Lower leg skin (tissue), 4 donors: ENCODE measurements around the gene CCL13. TPM values are rescaled to one million over a fixed set of nuclear protein-coding genes. Genes with fewer than 3 reads are reported as not detected.

Source experiments
- DNase-seq, 2 donors: peaks; one replicate each; pipeline ENCODE4 v3.0.0-alpha.2; 2019; ENCODE audit warnings: low spot score in 2 of 2
- H3K4me3 ChIP-seq: fragments of 200-600 bp; sonication (generic); 2 replicates; pipeline ENCODE4 v1.5.1; 2017; ENCODE audit warnings: mild to moderate bottlenecking, low read depth; ENCODE audit not compliant: poor library complexity, severe bottlenecking
- POLR2A ChIP-seq, 2 donors: fragments of 450-650 bp; IDR thresholded peaks; one replicate each; pipeline ENCODE4 v1.6.1; 2016 to 2017; ENCODE audit warnings: antibody characterized with exemption in 2 of 2, mild to moderate bottlenecking in 1 of 2, moderate library complexity in 1 of 2
- WGBS, 2 donors: methylation state at CpG; one replicate each; pipeline ENCODE4 v1.1.5; 2018; 5-methylcytosine and 5-hydroxymethylcytosine counted together
- intact Hi-C: fragments of 100-400 bp; cut with DNase I; formaldehyde crosslinking; loops from one replicate; pipeline ENCODE4 v1.15.0; 2023; ENCODE audit warnings: low total_unique reads
- total RNA-seq, 4 donors: library from RNA; depleted of rRNA; stranded (reverse); fragments of >200 nt; gene quantifications; one replicate each; pipeline ENCODE4 v1.1.0, GENCODE V29; 2016
- TF ChIP-seq, protein P1 (sequence below), 3 donors: fragments of 450-650 bp; IDR thresholded peaks; one replicate each; pipeline ENCODE4 v1.5.1; 2016; ENCODE audit warnings: antibody characterized with exemption in 3 of 3, mild to moderate bottlenecking in 3 of 3, moderate library complexity in 2 of 3

CCL13 gene
- total RNA-seq, 4 donors from 2014 or later: 1.9 to 4.4 (median 1.9) TPM; not detected in 1

GRCh38 chr17:34339138-34339770 lies 17.0 kb upstream of the CCL13 start:
- no peak overlapping the region for H3K4me3 ChIP-seq
- intact Hi-C loops: no loop called here
- WGBS, 2 donors: 66 to 77% methylated on average over 3 of the region's 3 CpGs
- no peak for TF ChIP-seq POLR2A (IDR thresholded peaks at IDR 0.05)
- TF ChIP-seq, protein P1, sequence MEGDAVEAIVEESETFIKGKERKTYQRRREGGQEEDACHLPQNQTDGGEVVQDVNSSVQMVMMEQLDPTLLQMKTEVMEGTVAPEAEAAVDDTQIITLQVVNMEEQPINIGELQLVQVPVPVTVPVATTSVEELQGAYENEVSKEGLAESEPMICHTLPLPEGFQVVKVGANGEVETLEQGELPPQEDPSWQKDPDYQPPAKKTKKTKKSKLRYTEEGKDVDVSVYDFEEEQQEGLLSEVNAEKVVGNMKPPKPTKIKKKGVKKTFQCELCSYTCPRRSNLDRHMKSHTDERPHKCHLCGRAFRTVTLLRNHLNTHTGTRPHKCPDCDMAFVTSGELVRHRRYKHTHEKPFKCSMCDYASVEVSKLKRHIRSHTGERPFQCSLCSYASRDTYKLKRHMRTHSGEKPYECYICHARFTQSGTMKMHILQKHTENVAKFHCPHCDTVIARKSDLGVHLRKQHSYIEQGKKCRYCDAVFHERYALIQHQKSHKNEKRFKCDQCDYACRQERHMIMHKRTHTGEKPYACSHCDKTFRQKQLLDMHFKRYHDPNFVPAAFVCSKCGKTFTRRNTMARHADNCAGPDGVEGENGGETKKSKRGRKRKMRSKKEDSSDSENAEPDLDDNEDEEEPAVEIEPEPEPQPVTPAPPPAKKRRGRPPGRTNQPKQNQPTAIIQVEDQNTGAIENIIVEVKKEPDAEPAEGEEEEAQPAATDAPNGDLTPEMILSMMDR (IDR thresholded peaks at IDR 0.05): no peak
- DNase-seq: no peak

GRCh38 chr17:34341916-34342315 lies 14.4 kb upstream of the CCL13 start:
- intact Hi-C loops: no loop called here
- TF ChIP-seq POLR2A (IDR thresholded peaks at IDR 0.05): no peak
- TF ChIP-seq, protein P1 (IDR thresholded peaks at IDR 0.05): no peak
- WGBS, 2 donors: 94 to 96% methylated on average over 2 of the region's 2 CpGs
- DNase-seq: no peak
- no peak overlapping the region for H3K4me3 ChIP-seq

DNA sequence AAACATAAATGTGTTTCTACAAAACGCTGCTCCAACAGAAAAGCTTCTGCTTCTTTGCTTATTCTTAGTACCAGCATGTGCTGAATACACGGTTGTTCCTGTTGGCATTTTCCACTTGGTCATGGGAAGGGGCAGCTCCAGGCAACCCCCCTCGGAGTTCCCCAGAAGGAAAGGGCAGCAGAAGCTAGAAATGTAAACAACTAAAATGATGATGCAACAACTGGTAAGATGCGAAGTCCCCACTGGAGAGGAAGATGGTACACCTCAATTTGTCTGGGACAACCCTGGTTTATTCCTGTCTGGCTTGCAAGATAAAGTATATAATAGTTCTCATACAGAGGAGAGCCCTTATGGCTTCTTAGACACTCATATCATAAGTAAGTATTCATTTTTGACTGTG lies 9.2 kb upstream of the CCL13 start:
- intact Hi-C loops: no loop called here
- TF ChIP-seq, protein P1 (IDR thresholded peaks at IDR 0.05): no peak
- no peak for TF ChIP-seq POLR2A (IDR thresholded peaks at IDR 0.05)
- DNase-seq: peak in 1 of 2 donors; percentile 66
- no peak overlapping the region for H3K4me3 ChIP-seq
- 75 to 82% methylated on average over 4 of the region's 4 CpGs for WGBS, 2 donors

- H3K4me3 ChIP-seq: no peak overlapping the region
- no peak for TF ChIP-seq POLR2A (IDR thresholded peaks at IDR 0.05)
- TF ChIP-seq, protein P1 (IDR thresholded peaks at IDR 0.05): no peak
- DNase-seq: no peak
- 57 to 64% methylated on average over 4 of the region's 4 CpGs for WGBS, 2 donors
- intact Hi-C loops: no loop called here
Observed at GRCh38 chr17:34349751-34350150, 6.5 kb upstream of the CCL13 start.

DNA sequence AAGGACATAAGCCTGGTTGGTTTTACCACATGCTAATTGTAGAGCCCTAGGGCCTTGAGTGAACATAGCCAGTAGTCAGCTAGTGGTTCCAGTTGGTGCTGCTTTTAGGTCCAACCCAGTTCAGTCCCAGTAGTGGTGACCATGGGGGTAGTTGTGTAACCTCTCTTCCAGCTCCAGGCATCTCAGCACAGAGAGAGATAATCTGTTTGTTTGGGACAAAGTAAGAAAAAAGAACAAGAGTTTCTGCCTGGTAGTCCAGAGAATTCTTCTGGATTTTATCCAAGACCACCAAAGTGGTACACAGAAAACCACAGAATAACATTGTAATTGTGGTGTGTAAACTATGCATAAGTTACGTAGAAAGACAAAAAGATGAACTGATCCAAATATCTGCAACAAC lies 5.2 kb upstream of the CCL13 start:
- intact Hi-C loops: no loop called here
- TF ChIP-seq POLR2A (IDR thresholded peaks at IDR 0.05): no peak
- TF ChIP-seq, protein P1 (IDR thresholded peaks at IDR 0.05): no peak
- no peak overlapping the region for H3K4me3 ChIP-seq
- DNase-seq: no peak
- WGBS, 2 donors: 65 to 76% methylated on average over 1 of the region's 1 CpG

DNA sequence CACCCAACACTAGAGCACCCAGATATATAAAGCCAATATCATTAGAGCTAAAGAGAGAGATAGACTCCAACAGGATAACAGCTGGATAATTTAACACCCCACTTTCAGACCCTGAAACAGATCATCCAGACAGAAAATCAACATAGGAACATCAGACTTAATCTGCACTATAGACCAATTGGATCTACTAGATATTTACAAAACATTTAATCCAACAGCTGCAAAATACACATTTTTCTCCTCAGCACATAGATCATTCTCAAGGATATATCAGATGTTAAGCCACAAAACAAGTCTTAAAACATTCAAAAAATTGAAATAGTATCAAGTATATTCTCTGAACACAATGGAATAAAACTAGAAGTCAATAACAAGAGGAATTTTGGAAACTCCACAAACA lies 4.1 kb upstream of the CCL13 start:
- intact Hi-C loops: no loop called here
- TF ChIP-seq, protein P1 (IDR thresholded peaks at IDR 0.05): no peak
- TF ChIP-seq POLR2A (IDR thresholded peaks at IDR 0.05): no peak
- H3K4me3 ChIP-seq: no peak overlapping the region
- no peak for DNase-seq
